ENCODE results near the gene PYHIN1.

PYHIN1 gene

GRCh38 chr1:158978730-158979129 lies 47.4 kb downstream of the PYHIN1 start:
- TF ChIP-seq CTCF (IDR thresholded peaks at IDR 0.05), result no peak

GRCh38 chr1:158979229-158979628 lies 47.9 kb downstream of the PYHIN1 start:
- no peak for DNase-seq
- peaks cover 0 to 16% (median 4%) of the 10 kb centered on the region in 3 donors for H3K9me3 ChIP-seq
- no peaks in the 10 kb centered on the region for H3K4me1 ChIP-seq
- no peaks in the 10 kb centered on the region for H3K27me3 ChIP-seq
- TF ChIP-seq CTCF (IDR thresholded peaks at IDR 0.05), result no peak
- H3K27ac ChIP-seq, result no peak overlapping the region
- no peak overlapping the region for H3K4me3 ChIP-seq
- no peaks in the 10 kb centered on the region for H3K36me3 ChIP-seq
- intact Hi-C loops (cut with DNase I; ENCODE audit: low total_unique reads), result no loop called here

More at GRCh38 chr1:158978730-158979129, 47.4 kb downstream of the PYHIN1 start:
- no peaks in the 10 kb centered on the region for H3K36me3 ChIP-seq
- intact Hi-C loops (cut with DNase I; ENCODE audit: low total_unique reads), result no loop called here
- H3K4me3 ChIP-seq, result no peak overlapping the region
- peaks cover 0 to 16% (median 4%) of the 10 kb centered on the region in 3 donors for H3K9me3 ChIP-seq
- H3K4me1 ChIP-seq, result no peaks in the 10 kb centered on the region
- no peak overlapping the region for H3K27ac ChIP-seq
- H3K27me3 ChIP-seq, result no peaks in the 10 kb centered on the region
- DNase-seq, result no peak

GRCh38 chr1:158983235-158983634 lies 51.9 kb downstream of the PYHIN1 start:
- Histone ChIP-seq H3K27me3 (no peaks in the 10 kb centered on the region), H3K36me3 (no peaks in the 10 kb centered on the region), H3K27ac (no peak overlapping the region), H3K4me1 (no peaks in the 10 kb centered on the region), H3K9me3 (peaks cover 0 to 16% (median 4%) of the 10 kb centered on the region in 3 donors), H3K4me3 (no peak overlapping the region)
- no peak for TF ChIP-seq CTCF (IDR thresholded peaks at IDR 0.05)
- no peak for DNase-seq
- intact Hi-C loops (cut with DNase I; ENCODE audit: low total_unique reads), result no loop called here

- intact Hi-C loops (cut with DNase I; ENCODE audit: low total_unique reads), result no loop called here
- H3K27ac ChIP-seq, result no peak overlapping the region
These were observed 53.0 kb downstream of the PYHIN1 start for GRCh38 chr1:158984386-158984785.

GRCh38 chr1:158989424-158989823 lies 58.1 kb downstream of the PYHIN1 start:
- no peak for DNase-seq
- intact Hi-C loops (cut with DNase I; ENCODE audit: low total_unique reads), result no loop called here
- H3K27me3 ChIP-seq, result no peaks in the 10 kb centered on the region
- H3K4me3 ChIP-seq, result no peak overlapping the region
- H3K4me1 ChIP-seq, result no peaks in the 10 kb centered on the region
- H3K9me3 ChIP-seq, result no peaks in the 10 kb centered on the region
- H3K36me3 ChIP-seq, result no peaks in the 10 kb centered on the region
- no peak for TF ChIP-seq CTCF (IDR thresholded peaks at IDR 0.05)
- no peak overlapping the region for H3K27ac ChIP-seq

More at GRCh38 chr1:158984386-158984785, 53.0 kb downstream of the PYHIN1 start:
- Histone ChIP-seq H3K27me3 (no peaks in the 10 kb centered on the region), H3K4me3 (no peak overlapping the region), H3K36me3 (no peaks in the 10 kb centered on the region), H3K9me3 (peaks cover 0 to 16% (median 4%) of the 10 kb centered on the region in 3 donors), H3K4me1 (no peaks in the 10 kb centered on the region)
- TF ChIP-seq CTCF (IDR thresholded peaks at IDR 0.05), result no peak
- no peak for DNase-seq

GRCh38 chr1:158992787-158993312 lies 61.5 kb downstream of the PYHIN1 start:
- no peak for TF ChIP-seq CTCF (IDR thresholded peaks at IDR 0.05)
- no peak for DNase-seq
- Histone ChIP-seq H3K4me3 (no peak overlapping the region), H3K9me3 (no peaks in the 10 kb centered on the region), H3K36me3 (no peaks in the 10 kb centered on the region), H3K4me1 (no peaks in the 10 kb centered on the region), H3K27me3 (no peaks in the 10 kb centered on the region), H3K27ac (no peak overlapping the region)
- intact Hi-C loops (cut with DNase I; ENCODE audit: low total_unique reads), result loop anchor here (10.0 kb wide), 1 partner anchor 488 kb away; no protein-coding TSS in a partner anchor
